Measurements from ENCODE around the gene KYNU. TPM values are rescaled to one million over a fixed set of nuclear protein-coding genes. Genes with fewer than 3 reads are reported as not detected.
A peak's percentile ranks its signal among the peaks of the same experiment; 100 is the strongest.

Gene KYNU
- total and polyA plus RNA-seq, 2 of the 13 experiments (the other 11 are each of a cell fraction or from before 2014, with no cell fraction given): 21.9 to 68.6 TPM

DNA sequence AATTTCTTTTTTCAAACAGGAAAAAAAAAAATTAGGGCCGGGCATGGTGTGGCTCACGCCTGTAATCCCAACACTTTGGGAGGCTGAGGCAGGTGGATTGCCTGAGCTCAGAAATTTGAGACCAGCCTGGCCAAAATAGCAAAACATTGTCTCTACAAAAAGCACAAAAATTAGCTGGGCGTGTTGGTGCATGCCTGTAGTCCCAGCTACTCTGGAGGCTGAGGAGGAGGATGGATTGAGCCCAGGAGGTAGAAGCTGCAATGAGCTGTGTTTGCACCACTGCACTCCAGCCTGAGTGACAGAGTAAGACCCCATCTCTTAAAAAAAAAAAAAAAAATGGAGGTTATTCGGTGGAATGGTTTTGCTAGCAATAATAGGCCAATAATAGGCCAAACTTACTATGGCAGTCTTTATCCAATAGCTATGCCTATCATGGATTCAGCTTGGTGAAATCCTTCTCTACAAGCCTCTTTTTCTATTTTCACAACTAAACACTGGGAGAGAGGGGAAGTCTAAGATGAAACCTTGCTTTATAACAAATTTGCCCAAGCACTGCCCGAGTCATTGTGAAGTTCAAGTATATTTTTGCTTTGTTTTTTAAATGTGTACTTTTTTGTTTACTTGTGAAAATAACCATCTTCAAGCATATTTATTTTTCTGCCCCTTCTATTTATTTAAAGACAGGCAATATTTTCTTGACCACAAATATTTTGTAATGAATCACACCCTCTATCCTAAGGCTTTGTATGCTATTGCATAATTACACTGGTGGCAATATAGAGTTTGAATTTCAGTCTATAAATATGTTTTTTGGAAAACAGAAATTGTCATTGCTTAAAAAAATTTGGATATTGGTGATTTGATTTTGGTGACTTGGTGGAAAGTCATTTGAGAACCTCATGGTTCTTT lies 20.0 kb upstream of the KYNU start:
- ChIA-PET POLR2A (no interaction called here), CTCF (ENCODE audit: low intra/inter-chr PET ratio, low total read pairs) (no interaction called here)
- no peak overlapping the region for H3K27ac ChIP-seq (ENCODE audit: extremely low read length, insufficient read depth, low read length)
- no peaks in the 10 kb centered on the region for H3K79me2 ChIP-seq (ENCODE audit: insufficient read depth, low read length)
- no peaks in the 10 kb centered on the region for H3K9me3 ChIP-seq (ENCODE audit: low read length)
- no peaks in the 10 kb centered on the region for H4K20me1 ChIP-seq (ENCODE audit: insufficient read depth, low read length)
- intact Hi-C loops (cut with micrococcal nuclease; ENCODE audit: unreplicated experiment) (no loop called here), in situ Hi-C loops (cut with HindIII; ENCODE audit: extremely low pct_ligation_motif_present, low pct_unique_long_range_greater_than_20kb) (no loop called here)
- H3K4me1 ChIP-seq (ENCODE audit: insufficient read depth, low read length): peaks cover 10% of the 10 kb centered on the region
- no TSS peak for BruUV-seq (replicated peaks)
- no peak overlapping the region for H3K9ac ChIP-seq (ENCODE audit: insufficient read depth, low read depth, low read length)
- 85% methylated on average over 5 of the region's 5 CpGs for WGBS (ENCODE audit: low lambda C conversion rate)
- no peak overlapping the region for H3K4me2 ChIP-seq (ENCODE audit: low read depth, low read length)
- no peak overlapping the region for H2AFZ ChIP-seq (ENCODE audit: low read length)
- H3K4me3 ChIP-seq (replicated peaks in 1 of 3; ENCODE audit: insufficient read depth in 1 of 3, low read depth in 2 of 3, low read length in 3 of 3): no peak overlapping the region
- no peaks in the 10 kb centered on the region for H3K36me3 ChIP-seq (replicated peaks in 1 of 2; ENCODE audit: control insufficient read depth in 1 of 2, insufficient read depth in 2 of 2, low read length in 2 of 2)
- DNase-seq (ENCODE audit: low spot score) (no peak), FAIRE-seq (no peak), ATAC-seq (no peak)
- H3K27me3 ChIP-seq (ENCODE audit: control insufficient read depth in 1 of 2, insufficient read depth in 2 of 2, low read length in 2 of 2): no peaks in the 10 kb centered on the region
- no peak for TF ChIP-seq FOXK2 (IDR thresholded peaks at IDR 0.05)
- TF ChIP-seq, protein P1, sequence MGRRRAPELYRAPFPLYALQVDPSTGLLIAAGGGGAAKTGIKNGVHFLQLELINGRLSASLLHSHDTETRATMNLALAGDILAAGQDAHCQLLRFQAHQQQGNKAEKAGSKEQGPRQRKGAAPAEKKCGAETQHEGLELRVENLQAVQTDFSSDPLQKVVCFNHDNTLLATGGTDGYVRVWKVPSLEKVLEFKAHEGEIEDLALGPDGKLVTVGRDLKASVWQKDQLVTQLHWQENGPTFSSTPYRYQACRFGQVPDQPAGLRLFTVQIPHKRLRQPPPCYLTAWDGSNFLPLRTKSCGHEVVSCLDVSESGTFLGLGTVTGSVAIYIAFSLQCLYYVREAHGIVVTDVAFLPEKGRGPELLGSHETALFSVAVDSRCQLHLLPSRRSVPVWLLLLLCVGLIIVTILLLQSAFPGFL (CRISPR knock-in tag; IDR thresholded peaks at IDR 0.05): no peak
- no peak for TF ChIP-seq ZFY (CRISPR knock-in tag; IDR thresholded peaks at IDR 0.05)
- TF ChIP-seq, protein P2, sequence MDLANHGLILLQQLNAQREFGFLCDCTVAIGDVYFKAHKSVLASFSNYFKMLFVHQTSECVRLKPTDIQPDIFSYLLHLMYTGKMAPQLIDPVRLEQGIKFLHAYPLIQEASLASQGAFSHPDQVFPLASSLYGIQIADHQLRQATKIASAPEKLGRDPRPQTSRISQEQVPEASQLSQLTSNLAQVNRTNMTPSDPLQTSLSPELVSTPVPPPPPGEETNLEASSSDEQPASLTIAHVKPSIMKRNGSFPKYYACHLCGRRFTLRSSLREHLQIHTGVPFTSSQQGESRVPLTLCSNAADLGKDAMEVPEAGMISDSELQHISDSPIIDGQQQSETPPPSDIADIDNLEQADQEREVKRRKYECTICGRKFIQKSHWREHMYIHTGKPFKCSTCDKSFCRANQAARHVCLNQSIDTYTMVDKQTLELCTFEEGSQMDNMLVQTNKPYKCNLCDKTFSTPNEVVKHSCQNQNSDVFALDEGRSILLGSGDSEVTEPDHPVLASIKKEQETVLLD (CRISPR knock-in tag; IDR thresholded peaks at IDR 0.05; ENCODE audit: low read depth): no peak
- no peak for TF ChIP-seq ZSCAN22 (CRISPR knock-in tag; IDR thresholded peaks at IDR 0.05)
- no peak for TF ChIP-seq MTA1 (CRISPR knock-in tag; IDR thresholded peaks at IDR 0.05; ENCODE audit: borderline replicate concordance)
- TF ChIP-seq YEATS2 (CRISPR knock-in tag; IDR thresholded peaks at IDR 0.05; ENCODE audit: borderline replicate concordance): no peak
- TF ChIP-seq, protein P3, sequence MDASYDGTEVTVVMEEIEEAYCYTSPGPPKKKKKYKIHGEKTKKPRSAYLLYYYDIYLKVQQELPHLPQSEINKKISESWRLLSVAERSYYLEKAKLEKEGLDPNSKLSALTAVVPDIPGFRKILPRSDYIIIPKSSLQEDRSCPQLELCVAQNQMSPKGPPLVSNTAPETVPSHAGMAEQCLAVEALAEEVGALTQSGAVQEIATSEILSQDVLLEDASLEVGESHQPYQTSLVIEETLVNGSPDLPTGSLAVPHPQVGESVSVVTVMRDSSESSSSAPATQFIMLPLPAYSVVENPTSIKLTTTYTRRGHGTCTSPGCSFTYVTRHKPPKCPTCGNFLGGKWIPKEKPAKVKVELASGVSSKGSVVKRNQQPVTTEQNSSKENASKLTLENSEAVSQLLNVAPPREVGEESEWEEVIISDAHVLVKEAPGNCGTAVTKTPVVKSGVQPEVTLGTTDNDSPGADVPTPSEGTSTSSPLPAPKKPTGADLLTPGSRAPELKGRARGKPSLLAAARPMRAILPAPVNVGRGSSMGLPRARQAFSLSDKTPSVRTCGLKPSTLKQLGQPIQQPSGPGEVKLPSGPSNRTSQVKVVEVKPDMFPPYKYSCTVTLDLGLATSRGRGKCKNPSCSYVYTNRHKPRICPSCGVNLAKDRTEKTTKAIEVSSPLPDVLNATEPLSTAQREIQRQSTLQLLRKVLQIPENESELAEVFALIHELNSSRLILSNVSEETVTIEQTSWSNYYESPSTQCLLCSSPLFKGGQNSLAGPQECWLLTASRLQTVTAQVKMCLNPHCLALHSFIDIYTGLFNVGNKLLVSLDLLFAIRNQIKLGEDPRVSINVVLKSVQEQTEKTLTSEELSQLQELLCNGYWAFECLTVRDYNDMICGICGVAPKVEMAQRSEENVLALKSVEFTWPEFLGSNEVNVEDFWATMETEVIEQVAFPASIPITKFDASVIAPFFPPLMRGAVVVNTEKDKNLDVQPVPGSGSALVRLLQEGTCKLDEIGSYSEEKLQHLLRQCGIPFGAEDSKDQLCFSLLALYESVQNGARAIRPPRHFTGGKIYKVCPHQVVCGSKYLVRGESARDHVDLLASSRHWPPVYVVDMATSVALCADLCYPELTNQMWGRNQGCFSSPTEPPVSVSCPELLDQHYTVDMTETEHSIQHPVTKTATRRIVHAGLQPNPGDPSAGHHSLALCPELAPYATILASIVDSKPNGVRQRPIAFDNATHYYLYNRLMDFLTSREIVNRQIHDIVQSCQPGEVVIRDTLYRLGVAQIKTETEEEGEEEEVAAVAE (CRISPR knock-in tag; IDR thresholded peaks at IDR 0.05; ENCODE audit: borderline replicate concordance): no peak
- TF ChIP-seq ZKSCAN1 (IDR thresholded peaks at IDR 0.05; ENCODE audit: low read length): no peak
- no peak for TF ChIP-seq RXRB (CRISPR knock-in tag; IDR thresholded peaks at IDR 0.05; ENCODE audit: borderline replicate concordance)
- no peak for TF ChIP-seq ZMYM2 (CRISPR knock-in tag; IDR thresholded peaks at IDR 0.05)
- TF ChIP-seq ARID5B (CRISPR knock-in tag; IDR thresholded peaks at IDR 0.05): peak; percentile 20; the same call in 1 of the 2 replicates
- no peak for TF ChIP-seq HMG20B (CRISPR knock-in tag; conservative IDR thresholded peaks at IDR 0.05)

Data from HepG2 (cell line).